Stomach (tissue), 4 donors: ENCODE measurements around the gene INVS.

Experiments used
- EP300 ChIP-seq: sonication (generic); formaldehyde crosslinking; IDR thresholded peaks from one replicate; pipeline ENCODE4 v1.6.1; 2017; ENCODE audit warnings: antibody characterized with exemption
- POLR2A ChIP-seq, 4 donors: fragments of 450-650 bp; IDR thresholded peaks; one replicate each; pipeline ENCODE4 v1.6.1; 2016; ENCODE audit warnings: antibody characterized with exemption in 4 of 4, control low read depth in 2 of 4, mild to moderate bottlenecking in 1 of 4, moderate library complexity in 1 of 4
- POLR2AphosphoS5 ChIP-seq, 3 donors: sonication (generic); formaldehyde crosslinking; IDR thresholded peaks; one replicate each; pipeline ENCODE4 v1.6.1; 2016; ENCODE audit warnings: antibody characterized with exemption in 3 of 3
- TF ChIP-seq, protein P1 (sequence below), 7 experiments: fragments of 450-650 bp in 4 of 7; fragments of 200-600 bp in 3 of 7; sonication (generic) in 3 of 7; IDR thresholded peaks; one replicate each; pipeline ENCODE4 v1.5.1; 2016 to 2019; ENCODE audit warnings: antibody characterized with exemption in 7 of 7, control low read depth in 2 of 7, mild to moderate bottlenecking in 1 of 7

DNA sequence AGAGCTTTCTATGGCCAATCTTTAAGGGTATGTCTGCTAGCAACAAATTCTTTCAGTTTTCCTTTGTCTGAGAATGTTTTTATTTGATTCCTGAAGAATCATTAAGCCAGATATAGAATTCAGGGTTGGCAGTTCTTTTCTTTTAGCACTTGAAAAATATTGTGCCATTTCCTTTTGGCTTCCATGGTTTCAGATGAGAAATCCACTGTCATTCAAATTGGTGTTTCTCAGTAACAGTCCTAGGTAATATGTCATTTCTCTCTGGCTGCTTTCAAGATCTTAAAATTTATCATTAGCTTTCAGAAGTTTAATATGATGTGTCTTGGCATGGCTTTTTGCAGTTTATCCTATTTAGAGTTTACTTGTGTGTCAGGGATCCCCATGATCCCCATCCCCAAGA lies 186.0 kb downstream of the INVS start:
- TF ChIP-seq, protein P1, sequence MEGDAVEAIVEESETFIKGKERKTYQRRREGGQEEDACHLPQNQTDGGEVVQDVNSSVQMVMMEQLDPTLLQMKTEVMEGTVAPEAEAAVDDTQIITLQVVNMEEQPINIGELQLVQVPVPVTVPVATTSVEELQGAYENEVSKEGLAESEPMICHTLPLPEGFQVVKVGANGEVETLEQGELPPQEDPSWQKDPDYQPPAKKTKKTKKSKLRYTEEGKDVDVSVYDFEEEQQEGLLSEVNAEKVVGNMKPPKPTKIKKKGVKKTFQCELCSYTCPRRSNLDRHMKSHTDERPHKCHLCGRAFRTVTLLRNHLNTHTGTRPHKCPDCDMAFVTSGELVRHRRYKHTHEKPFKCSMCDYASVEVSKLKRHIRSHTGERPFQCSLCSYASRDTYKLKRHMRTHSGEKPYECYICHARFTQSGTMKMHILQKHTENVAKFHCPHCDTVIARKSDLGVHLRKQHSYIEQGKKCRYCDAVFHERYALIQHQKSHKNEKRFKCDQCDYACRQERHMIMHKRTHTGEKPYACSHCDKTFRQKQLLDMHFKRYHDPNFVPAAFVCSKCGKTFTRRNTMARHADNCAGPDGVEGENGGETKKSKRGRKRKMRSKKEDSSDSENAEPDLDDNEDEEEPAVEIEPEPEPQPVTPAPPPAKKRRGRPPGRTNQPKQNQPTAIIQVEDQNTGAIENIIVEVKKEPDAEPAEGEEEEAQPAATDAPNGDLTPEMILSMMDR (IDR thresholded peaks at IDR 0.05), result no peak
- TF ChIP-seq POLR2A (IDR thresholded peaks at IDR 0.05) (no peak), POLR2AphosphoS5 (IDR thresholded peaks at IDR 0.05) (no peak), EP300 (no peak)
